Osteocyte (in vitro differentiated cells): ENCODE results near the gene RNF149. TPM values are rescaled to one million over a fixed set of nuclear protein-coding genes. Genes with fewer than 3 reads are reported as not detected.

ENCODE experiments used
- microRNA-seq: library from miRNA; unstranded; fragments of <30 nt; microRNA quantifications from one replicate; pipeline ENCODE4 v1.1.0, GENCODE V29; 2020; ENCODE audit not compliant: unreplicated experiment
- total RNA-seq: library from RNA; stranded (reverse); gene quantifications from 2 replicates; pipeline ENCODE4 v1.2.1, GENCODE V29; 2021

Gene RNF149
- total RNA-seq, 1 donor from 2014 or later = 31.8 TPM

Small RNA genes lying within 50 kb of the gene (microRNA-seq; reads per million reads assigned to microRNA genes)
- gene MIR5696 = not detected

Other genes with a start within 250 kb of the RNF149 start
- 15.2 and 16.3 TPM in 2 replicates for gene TBC1D8, start 157.3 kb downstream of the RNF149 start, total RNA-seq
- gene CNOT11, start 55.8 kb downstream of the RNF149 start, total RNA-seq = 31.4 and 36.8 TPM in 2 replicates
- not detected in 2 replicates for gene CREG2, start 78.8 kb upstream of the RNF149 start, total RNA-seq
- not detected in 2 replicates for gene RFX8, start 166.4 kb upstream of the RNF149 start, total RNA-seq